Measurements from ENCODE around the gene CNN2. TPM values are rescaled to one million over a fixed set of nuclear protein-coding genes. Genes with fewer than 3 reads are reported as not detected.

Gene CNN2
- total and polyA plus RNA-seq, 2 of the 13 experiments (the other 11 are each of a cell fraction or from before 2014, with no cell fraction given) = 63.6 to 70.0 TPM

DNA sequence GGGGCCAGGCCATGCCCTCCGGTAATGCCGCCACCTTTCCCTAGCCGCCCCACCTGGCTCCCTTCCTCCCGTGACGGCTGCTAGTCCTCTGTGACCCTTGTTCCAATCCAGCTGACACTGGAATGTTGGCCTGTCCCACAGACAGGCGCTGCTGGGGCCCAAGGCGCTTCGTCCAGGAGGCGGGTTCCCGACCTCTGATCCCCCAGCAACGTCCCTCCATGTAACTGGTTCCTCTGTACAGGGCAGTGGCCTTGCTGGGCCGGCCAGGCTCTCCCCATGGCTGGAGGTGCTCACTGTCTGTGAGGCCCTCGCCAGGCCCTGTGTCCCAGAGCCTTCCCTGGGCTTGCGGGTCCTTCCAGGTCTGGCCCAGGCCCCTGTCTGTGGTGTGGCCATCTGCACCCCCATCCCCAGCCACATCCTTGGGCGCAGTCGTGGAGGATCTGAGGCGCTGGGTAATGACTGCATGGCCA lies 33.0 kb upstream of the CNN2 start (continued):
- TF ChIP-seq, protein P1, sequence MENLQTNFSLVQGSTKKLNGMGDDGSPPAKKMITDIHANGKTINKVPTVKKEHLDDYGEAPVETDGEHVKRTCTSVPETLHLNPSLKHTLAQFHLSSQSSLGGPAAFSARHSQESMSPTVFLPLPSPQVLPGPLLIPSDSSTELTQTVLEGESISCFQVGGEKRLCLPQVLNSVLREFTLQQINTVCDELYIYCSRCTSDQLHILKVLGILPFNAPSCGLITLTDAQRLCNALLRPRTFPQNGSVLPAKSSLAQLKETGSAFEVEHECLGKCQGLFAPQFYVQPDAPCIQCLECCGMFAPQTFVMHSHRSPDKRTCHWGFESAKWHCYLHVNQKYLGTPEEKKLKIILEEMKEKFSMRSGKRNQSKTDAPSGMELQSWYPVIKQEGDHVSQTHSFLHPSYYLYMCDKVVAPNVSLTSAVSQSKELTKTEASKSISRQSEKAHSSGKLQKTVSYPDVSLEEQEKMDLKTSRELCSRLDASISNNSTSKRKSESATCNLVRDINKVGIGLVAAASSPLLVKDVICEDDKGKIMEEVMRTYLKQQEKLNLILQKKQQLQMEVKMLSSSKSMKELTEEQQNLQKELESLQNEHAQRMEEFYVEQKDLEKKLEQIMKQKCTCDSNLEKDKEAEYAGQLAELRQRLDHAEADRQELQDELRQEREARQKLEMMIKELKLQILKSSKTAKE (CRISPR knock-in tag; IDR thresholded peaks at IDR 0.05; ENCODE audit: borderline replicate concordance) = peak; percentile 56; the same call in 1 of the 2 replicates
- TF ChIP-seq, protein P2, sequence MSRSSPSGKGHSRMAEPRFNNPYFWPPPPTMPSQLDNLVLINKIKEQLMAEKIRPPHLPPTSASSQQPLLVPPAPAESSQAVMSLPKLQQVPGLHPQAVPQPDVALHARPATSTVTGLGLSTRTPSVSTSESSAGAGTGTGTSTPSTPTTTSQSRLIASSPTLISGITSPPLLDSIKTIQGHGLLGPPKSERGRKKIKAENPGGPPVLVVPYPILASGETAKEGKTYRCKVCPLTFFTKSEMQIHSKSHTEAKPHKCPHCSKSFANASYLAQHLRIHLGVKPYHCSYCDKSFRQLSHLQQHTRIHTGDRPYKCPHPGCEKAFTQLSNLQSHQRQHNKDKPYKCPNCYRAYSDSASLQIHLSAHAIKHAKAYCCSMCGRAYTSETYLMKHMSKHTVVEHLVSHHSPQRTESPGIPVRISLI (CRISPR knock-in tag; IDR thresholded peaks at IDR 0.05; ENCODE audit: borderline replicate concordance) = peak; percentile 27; the same call in 1 of the 2 replicates
- TF ChIP-seq MED13 (CRISPR knock-in tag; IDR thresholded peaks at IDR 0.05) = no peak
- no peak for TF ChIP-seq KMT2B (CRISPR knock-in tag; IDR thresholded peaks at IDR 0.05)
- 0 out of 2 replicates have a peak, but pooled peaks have one; percentile 41 for TF ChIP-seq ELF1 (CRISPR knock-in tag; IDR thresholded peaks at IDR 0.05)
- no peak for TF ChIP-seq ZFP37 (CRISPR knock-in tag; IDR thresholded peaks at IDR 0.05; ENCODE audit: borderline replicate concordance)
- no peak for TF ChIP-seq HOXD1 (CRISPR knock-in tag; IDR thresholded peaks at IDR 0.05)
- TF ChIP-seq, protein P3, sequence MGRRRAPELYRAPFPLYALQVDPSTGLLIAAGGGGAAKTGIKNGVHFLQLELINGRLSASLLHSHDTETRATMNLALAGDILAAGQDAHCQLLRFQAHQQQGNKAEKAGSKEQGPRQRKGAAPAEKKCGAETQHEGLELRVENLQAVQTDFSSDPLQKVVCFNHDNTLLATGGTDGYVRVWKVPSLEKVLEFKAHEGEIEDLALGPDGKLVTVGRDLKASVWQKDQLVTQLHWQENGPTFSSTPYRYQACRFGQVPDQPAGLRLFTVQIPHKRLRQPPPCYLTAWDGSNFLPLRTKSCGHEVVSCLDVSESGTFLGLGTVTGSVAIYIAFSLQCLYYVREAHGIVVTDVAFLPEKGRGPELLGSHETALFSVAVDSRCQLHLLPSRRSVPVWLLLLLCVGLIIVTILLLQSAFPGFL (CRISPR knock-in tag; IDR thresholded peaks at IDR 0.05) = no peak
- TF ChIP-seq, protein P4, sequence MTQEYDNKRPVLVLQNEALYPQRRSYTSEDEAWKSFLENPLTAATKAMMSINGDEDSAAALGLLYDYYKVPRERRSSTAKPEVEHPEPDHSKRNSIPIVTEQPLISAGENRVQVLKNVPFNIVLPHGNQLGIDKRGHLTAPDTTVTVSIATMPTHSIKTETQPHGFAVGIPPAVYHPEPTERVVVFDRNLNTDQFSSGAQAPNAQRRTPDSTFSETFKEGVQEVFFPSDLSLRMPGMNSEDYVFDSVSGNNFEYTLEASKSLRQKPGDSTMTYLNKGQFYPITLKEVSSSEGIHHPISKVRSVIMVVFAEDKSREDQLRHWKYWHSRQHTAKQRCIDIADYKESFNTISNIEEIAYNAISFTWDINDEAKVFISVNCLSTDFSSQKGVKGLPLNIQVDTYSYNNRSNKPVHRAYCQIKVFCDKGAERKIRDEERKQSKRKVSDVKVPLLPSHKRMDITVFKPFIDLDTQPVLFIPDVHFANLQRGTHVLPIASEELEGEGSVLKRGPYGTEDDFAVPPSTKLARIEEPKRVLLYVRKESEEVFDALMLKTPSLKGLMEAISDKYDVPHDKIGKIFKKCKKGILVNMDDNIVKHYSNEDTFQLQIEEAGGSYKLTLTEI (CRISPR knock-in tag; conservative IDR thresholded peaks at IDR 0.05) = no peak
- no peak for TF ChIP-seq SATB2 (CRISPR knock-in tag; IDR thresholded peaks at IDR 0.05)
- TF ChIP-seq HNRNPL (IDR thresholded peaks at IDR 0.05; ENCODE audit: low read depth, low read length) = no peak
- TF ChIP-seq HCFC1 (IDR thresholded peaks at IDR 0.05; ENCODE audit: low read depth, low read length) = no peak
- TF ChIP-seq, protein P5, sequence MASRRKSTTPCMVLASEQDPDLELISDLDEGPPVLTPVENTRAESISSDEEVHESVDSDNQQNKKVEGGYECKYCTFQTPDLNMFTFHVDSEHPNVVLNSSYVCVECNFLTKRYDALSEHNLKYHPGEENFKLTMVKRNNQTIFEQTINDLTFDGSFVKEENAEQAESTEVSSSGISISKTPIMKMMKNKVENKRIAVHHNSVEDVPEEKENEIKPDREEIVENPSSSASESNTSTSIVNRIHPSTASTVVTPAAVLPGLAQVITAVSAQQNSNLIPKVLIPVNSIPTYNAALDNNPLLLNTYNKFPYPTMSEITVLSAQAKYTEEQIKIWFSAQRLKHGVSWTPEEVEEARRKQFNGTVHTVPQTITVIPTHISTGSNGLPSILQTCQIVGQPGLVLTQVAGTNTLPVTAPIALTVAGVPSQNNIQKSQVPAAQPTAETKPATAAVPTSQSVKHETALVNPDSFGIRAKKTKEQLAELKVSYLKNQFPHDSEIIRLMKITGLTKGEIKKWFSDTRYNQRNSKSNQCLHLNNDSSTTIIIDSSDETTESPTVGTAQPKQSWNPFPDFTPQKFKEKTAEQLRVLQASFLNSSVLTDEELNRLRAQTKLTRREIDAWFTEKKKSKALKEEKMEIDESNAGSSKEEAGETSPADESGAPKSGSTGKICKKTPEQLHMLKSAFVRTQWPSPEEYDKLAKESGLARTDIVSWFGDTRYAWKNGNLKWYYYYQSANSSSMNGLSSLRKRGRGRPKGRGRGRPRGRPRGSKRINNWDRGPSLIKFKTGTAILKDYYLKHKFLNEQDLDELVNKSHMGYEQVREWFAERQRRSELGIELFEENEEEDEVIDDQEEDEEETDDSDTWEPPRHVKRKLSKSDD (CRISPR knock-in tag; IDR thresholded peaks at IDR 0.05; ENCODE audit: low read depth) = peak; percentile 77
- peak; percentile 99 for TF ChIP-seq PHF21A (CRISPR knock-in tag; IDR thresholded peaks at IDR 0.05)
- TF ChIP-seq ZNF891 (CRISPR knock-in tag; IDR thresholded peaks at IDR 0.05) = no peak
- no peak; the same call in 1 of the 2 replicates for TF ChIP-seq ZNF34 (CRISPR knock-in tag; IDR thresholded peaks at IDR 0.05; ENCODE audit: borderline replicate concordance)
- TF ChIP-seq MBNL3 (CRISPR knock-in tag; conservative IDR thresholded peaks at IDR 0.05) = no peak
- no peak for TF ChIP-seq ZNF501 (CRISPR knock-in tag; IDR thresholded peaks at IDR 0.05)
- TF ChIP-seq, protein P6, sequence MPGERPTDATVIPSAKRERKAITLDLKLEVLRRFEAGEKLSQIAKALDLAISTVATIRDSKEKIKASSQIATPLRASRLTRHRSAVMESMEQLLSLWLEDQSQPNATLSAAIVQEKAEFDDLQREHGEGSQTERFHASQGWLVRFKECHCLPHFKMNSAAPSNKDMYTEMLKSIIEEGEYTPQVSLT (CRISPR knock-in tag; IDR thresholded peaks at IDR 0.05; ENCODE audit: borderline replicate concordance, low read depth) = no peak
- TF ChIP-seq ZNF768 (CRISPR knock-in tag; IDR thresholded peaks at IDR 0.05) = no peak
- no peak for TF ChIP-seq EZH2 (conservative IDR thresholded peaks at IDR 0.05; ENCODE audit: low read depth, low read length)
- TF ChIP-seq CHD4 (IDR thresholded peaks at IDR 0.05; ENCODE audit: borderline replicate concordance, low read length) = no peak

Data from HepG2 (cell line).